NCI-H345 (cell line): ENCODE measurements around the gene LGALS3.

Experiments used
- DNase-seq: peaks from one replicate; lab custom pipeline; 2025; lab: John Stamatoyannopoulos, UW

The LGALS3 gene

GRCh38 chr14:55131370-55132137 lies 2.5 kb downstream of the LGALS3 start:
- DNase-seq, result no peak

- no peak for DNase-seq
Measured at GRCh38 chr14:55133416-55133815, 4.4 kb downstream of the LGALS3 start.

DNA sequence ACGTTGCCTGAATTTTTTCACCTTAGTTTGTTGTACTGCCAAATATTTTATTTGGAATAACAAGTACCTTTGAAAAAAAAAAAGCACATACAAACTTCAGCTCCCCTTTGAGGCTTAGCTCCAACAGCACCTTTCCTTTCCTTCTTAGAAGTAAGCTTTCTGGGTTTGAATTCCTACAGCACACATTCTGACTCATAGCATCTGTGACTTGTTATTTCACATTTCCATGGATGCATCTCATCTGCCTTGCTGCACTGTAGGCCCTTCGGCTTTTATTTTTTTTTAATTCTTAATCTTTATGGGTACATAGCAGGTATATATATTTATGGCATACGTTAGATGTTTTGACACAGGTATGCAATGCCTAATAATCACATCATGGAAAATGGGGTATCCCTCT lies 7.2 kb downstream of the LGALS3 start:
- DNase-seq, result no peak

GRCh38 chr14:55136885-55137786 lies 8.1 kb downstream of the LGALS3 start:
- DNase-seq, result no peak

DNA sequence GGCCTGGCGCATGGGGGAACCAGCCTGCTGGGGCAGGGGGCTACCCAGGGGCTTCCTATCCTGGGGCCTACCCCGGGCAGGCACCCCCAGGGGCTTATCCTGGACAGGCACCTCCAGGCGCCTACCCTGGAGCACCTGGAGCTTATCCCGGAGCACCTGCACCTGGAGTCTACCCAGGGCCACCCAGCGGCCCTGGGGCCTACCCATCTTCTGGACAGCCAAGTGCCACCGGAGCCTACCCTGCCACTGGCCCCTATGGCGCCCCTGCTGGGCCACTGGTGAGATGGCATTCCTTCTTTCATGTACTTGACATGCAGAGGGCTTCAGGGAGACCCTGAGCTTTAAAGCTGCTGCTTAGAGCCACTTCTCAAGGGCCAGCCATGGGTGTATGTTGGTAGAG lies 9.0 kb downstream of the LGALS3 start:
- no peak for DNase-seq

- DNase-seq, result no peak
Measured at GRCh38 chr14:55139141-55139540, 10.1 kb downstream of the LGALS3 start.

DNA sequence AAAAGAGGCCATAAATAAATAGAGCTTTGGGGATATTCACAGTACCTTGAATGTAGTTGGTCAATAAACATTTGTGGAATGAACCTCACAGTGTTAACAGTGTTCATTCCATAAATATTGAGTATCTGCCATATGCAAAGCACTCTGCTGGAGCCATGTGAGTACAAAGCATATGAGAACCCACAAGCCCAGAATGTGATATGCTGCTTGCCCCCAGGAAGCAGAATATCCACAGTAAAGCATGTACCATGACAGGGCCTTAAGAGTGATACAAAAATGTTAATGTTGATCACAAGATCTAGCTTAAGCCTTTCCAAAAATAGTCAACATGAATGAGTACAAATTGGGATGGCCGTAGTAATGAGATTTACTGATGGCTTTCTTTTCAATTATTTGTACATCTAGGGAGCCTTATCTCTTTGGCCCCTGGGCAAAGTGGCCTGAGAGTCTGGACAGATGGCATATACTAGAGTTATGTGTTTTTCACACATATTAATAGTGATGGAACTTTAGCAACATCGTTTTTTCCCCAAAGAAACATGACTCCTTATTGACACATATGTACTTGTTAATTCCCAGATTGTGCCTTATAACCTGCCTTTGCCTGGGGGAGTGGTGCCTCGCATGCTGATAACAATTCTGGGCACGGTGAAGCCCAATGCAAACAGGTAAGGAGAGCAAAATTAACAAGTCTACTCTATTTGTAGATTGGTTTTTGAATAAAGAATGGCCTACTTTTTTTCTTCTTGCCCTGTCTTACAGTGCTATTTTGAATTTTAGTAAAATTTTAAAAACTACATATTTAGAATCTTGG lies 10.9 kb downstream of the LGALS3 start:
- DNase-seq, result no peak

GRCh38 chr14:55141825-55142224 lies 12.8 kb downstream of the LGALS3 start:
- no peak for DNase-seq

DNA sequence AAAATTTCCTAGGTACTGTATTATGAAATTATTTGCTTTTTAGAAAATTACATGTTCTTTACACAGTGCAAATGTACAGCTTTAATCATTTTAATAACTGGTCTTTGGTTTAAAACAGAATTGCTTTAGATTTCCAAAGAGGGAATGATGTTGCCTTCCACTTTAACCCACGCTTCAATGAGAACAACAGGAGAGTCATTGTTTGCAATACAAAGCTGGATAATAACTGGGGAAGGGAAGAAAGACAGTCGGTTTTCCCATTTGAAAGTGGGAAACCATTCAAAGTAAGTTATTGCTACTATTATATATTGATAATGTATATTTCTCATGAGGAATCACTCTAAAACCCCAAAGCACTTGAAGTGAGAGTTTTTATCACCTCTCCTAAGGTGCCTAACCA lies 13.4 kb downstream of the LGALS3 start:
- no peak for DNase-seq

DNA sequence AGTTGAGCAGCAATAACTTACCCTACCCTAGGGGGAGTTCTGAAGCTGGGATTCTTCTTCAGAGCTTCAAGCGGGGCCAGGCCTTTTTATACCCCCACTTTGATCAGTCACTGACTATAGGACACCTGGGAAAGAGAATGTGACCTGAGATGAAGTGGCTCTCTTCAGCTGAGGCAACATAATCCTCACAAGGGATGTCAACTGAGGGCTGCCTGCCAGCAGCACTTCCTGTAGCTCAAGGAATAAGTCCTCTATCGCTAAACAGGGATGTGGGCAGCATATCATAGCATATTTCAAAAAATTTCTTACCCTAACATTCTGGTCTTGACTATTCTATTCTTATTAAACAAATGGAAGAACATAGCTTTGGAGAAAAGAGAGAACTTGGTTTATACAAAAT lies 17.4 kb downstream of the LGALS3 start:
- no peak for DNase-seq

DNA sequence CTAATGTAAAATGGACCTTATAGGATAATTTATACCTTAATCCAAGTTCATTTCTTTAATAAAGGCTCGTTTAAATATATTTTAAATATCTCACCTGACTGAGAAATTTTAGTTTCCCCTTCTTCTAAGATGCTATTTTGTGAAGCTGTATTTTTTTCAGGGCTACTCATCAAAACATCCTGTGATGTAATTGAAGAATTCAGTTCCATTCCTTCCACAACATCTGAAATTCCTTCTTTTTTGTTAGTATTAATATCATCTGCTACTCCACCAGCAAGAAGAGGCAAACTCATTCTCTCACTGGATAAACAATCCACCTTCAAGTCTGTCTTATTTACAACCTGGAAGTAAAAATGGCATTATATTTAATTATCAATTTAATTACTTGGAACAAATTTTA lies 22.5 kb downstream of the LGALS3 start:
- no peak for DNase-seq

DNA sequence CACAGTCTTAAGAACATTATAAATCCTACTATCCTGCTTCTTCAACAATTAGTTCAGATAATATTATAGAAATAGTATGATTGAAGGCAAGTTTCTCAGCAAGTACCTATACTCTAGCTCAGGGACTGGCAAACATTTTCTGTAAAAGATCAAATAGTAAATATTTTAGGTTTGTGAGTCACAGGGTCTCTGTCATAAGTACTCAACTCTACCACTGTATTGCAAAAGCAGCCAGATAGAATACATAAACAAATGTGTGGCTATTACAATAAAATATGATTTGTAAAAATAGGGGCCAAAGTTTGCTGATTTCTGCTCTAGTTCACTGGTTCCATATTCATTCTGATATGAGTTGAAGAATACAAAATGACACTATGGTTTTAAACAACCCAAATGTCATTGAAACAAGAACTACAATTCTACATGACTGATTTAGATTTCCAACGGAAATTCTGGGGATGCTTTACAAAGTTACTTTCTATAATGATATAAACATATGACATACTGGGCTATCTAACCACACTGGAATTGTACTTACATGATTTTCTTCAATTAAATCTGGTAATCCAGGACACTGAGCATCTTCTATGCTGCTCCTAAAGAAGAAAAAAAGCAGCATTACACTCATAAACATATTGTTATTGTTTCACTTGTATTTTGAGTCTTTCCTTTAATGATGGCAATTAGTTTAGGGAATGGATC lies 23.2 kb downstream of the LGALS3 start:
- no peak for DNase-seq

GRCh38 chr14:55153951-55154350 lies 24.9 kb downstream of the LGALS3 start:
- DNase-seq, result no peak

DNA sequence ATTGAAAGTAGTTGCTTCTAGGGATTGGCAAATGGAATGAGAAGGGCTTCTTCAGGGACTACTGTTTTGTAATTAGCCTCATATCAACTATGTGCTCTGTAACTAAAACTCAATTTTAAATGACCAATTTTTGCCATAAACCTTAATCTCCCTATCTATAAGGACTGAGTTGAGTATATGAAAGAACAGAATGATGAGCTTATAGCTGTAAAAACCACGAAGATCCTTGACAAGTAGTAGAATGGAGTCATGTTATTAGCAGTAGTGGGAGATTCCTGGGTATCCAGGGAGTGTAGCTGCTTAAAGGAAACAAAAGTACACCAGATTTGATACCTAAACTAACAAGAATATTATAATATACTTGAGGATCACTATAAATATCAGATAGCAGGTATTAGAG lies 28.0 kb downstream of the LGALS3 start:
- DNase-seq, result no peak

GRCh38 chr14:55158412-55158811 lies 29.4 kb downstream of the LGALS3 start:
- DNase-seq, result no peak

DNA sequence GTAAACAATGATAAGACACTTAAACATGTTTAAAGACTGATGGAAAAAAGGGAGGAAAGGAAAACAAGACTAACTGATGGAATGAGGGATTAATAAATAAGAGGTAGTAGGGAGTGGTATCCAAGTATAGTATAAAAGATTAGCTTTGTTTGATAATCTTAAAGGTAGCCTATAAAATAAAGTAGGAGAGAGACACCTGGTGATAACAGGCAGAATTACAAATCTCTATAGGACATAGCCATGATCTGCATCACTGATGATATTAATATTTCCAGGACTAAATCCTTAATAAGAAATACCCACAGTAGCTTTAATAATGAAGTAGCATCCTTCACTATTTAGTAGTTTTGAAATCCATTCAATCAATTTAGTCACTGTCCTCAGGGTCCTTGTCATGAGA lies 31.9 kb downstream of the LGALS3 start:
- no peak for DNase-seq

GRCh38 chr14:55170526-55170925 lies 41.5 kb downstream of the LGALS3 start:
- DNase-seq, result no peak

DNA sequence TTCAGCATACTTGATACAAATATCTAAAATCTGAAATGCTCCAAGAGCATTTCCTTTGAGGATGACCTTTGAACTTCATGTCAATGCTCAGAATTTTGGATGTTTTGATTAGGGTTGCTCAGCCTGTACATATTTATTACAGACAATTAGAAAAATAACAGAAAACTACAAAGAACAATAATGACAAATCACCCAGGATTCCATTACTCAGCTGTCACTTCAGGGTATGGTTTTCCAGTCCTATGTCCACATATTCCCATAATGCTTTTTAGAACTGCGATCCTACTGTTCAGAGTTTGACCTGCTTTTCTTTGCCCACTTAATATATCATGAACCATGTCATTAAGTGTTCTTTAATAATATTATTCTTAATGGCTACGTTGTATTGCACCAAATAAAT lies 51.0 kb downstream of the LGALS3 start:
- DNase-seq, result no peak

DNA sequence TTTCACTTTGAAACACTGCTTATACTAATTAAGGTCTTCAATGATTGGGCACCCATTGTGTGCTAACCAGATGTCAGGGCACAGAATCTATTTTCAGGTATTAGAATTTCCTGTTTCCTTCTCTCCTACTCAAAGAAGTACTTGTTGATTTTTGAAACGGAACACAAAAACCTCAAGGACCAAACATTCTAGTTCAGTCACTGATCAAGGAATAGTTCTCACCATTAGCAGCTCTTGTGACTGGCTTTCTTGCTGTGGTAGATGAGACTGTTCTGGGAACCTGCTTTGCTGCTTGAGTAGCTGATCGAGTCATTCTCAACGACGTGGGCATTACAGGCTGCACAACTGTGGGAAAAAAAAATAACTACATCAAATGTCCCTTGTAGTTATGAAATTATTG lies 51.4 kb downstream of the LGALS3 start:
- DNase-seq, result no peak

DNA sequence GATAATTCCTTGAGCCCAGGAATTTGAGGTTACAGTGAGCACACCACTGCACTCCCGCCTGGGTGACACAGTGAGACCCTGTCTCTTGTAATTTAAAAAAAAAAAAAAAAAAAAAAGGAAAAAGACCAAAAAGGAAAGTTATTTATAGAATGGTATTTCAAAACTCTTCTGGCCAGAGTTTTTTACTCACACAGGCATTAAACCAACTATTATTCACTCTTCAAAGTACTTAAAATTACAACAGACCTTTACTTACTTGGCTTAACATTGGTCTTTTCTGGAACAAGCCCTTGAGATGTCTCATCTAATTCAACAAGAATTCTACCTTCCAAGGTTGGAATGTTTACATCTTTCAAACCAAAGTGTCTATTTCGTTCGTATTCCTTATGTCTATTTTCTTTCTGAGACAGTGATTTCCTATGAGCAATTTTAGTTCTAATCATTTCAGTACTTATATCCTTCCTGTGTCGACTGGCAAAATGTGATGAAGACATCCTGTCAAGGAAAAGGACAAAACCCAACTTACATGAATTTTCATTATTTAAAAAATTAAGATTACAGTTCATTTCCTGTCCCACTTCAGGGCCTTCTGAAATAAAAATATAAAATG lies 59.7 kb downstream of the LGALS3 start:
- no peak for DNase-seq

DNA sequence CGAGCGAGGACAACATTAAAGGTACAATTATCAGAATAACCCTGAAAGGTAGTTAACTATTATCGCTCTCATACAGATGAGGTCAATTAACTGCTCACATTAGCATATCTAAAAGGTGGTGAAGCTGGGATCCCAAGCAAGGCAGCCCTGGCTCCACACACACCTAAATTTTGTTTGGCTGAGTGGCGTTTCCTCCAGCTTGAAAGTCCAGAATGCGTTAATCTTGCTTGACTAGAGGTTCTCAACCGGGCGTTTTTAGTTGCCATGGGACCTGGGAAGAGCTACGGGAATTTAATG lies 61.8 kb downstream of the LGALS3 start:
- DNase-seq, result peak; percentile 36
